Activated effector memory CD4-positive, alpha-beta T cell treated with Interleukin-2 at 50 U/mL for 16 hours (primary cell): ENCODE results near the gene FAM219B.

Source experiments
- DNase-seq: peaks from one replicate; pipeline ENCODE4 v3.0.0-alpha.2; 2020

Gene FAM219B

DNA sequence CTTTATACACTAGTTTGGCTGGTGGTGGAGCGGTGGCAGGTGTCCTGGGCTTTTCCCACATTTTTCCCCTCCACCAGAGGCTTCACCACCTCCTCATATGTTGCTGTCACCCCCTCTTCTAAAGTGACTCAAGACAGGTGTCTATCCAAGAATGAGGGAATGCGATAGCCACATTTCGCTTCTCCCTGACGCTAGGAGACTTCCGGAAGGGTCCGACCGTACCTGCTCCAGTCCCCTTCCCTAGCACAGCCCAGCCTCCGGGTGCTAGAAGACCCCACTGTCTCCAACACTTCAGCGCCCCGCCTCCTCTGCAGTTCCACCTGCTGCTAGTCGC lies 34.0 kb downstream of the FAM219B start:
- DNase-seq = no peak

DNA sequence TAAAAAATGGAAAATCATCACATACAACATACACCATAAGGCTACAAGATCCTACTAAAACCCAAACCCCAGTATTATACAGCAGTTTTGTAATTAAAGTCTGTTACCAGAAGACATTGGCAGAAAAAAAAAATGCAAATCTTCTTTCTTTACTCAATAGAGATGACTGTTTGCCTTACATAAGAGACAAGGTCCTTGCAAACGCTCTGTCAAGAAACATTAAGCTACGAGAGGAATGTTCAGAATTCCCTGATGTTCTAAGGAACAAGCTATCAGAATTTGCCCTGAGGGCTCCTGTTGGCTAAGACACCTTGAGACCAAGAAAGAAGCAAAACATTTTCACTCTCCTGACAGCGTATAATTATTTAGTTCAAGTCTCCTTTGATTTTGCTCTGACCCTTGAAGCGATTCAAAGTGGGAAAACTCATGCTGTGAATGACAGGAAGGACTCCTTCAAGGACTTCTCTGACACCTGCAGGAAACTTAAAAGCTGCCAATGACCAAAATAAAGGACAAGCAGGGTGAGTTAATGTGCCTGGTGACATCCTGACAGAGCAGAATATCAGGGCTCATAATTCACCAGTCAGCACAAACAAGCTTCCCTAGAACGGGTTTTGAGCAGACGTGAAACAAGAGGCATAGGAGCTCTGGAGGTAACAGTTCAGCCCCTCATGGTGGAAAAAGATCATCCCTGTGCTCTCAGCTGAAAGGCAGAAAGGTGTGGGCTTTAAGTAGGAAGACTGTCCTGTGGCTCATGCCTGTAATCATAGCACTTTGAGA lies 36.0 kb downstream of the FAM219B start:
- DNase-seq = no peak

DNA sequence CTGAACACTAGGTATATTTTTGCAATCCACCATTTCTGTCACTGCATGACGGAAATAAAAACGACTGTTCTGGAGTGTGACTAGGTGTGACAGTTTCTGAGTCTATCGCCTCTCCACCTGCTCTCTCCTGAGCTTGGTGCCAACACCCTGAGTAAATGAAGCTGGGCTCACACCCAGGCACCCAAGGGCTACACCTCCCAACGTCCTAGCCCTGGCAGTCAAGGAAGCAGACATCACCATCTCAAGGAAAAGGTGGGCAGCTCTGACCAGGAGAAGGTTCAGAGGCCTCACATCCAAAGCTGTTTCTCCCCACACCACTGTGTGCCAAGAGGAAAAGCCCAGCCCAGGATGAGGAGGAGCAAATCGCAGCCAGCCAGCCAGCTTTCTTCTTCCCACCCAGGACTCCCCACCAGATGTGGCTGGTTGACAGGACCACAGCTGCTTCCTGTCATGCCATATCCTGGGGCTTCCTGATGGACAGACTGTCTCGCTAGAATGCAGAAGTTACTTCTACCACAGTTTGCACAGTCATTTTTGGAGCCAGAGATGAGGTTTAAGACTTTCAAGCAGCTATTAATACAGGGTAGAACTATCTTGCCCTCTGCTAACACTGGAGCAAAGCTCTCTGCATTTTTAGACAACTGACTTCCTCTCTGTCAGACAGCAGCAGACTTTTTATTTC lies 36.8 kb downstream of the FAM219B start:
- no peak for DNase-seq

DNA sequence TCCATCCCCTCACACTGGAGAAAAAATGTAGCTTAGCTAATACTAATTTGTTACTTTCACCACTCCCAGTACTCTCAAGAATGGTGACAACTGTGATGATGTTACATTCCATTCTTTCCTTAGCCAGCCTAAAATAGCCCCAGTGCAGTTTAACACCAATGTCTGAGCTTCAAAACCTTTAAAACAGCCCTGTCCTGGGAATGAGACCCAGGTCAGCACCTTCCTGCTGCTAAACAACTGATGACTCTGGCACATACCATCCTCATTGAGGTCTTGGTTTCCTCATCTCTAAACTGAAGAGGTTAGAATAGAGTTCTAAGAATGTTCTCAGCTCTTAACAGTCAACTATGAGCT lies 37.3 kb downstream of the FAM219B start:
- no peak for DNase-seq

DNA sequence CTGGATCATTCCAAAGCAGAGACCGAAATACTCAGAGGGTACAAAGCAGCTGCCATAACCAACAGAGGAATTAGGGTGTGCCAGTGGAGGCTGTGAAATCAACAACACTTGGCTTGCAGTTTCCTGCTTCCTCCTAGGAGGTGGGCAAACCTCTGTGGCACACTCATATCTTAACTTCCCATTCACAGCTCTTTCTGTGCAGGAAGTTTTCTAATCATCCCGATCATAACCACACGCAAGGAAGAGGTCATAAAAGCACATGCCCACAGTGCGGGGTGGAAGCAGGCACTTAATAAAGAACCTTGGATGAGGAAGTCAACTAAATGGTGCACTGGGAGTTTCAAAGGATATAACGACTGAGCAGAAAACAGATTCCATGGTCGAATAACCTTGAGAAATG lies 38.6 kb downstream of the FAM219B start:
- no peak for DNase-seq

DNA sequence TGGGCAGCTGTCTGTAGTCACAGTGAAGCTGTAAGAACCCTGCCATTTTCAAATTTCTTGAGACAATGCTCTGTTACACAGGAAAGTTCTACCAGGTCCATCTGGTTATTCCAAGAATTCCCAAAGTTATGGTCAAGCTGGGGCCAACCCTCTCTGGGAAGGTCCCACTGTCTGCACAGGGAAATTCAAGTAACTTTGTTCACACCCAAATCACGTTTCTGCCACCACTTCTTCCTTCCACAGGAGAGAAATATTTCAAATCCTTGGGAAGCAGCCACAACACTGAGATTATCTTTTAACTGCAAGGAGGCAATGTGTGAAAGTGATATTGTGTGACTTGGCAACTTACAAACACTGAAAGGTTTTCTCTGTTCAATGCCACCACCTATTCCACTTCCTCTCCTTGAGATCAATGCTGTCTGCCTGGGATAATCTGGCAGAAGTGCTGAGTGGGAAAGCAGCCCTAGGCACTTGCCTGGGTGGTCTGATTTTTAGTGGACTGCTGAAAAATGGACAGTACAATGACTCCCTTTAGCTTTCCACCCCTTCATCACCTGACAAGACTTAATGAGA lies 39.1 kb downstream of the FAM219B start:
- DNase-seq = no peak

DNA sequence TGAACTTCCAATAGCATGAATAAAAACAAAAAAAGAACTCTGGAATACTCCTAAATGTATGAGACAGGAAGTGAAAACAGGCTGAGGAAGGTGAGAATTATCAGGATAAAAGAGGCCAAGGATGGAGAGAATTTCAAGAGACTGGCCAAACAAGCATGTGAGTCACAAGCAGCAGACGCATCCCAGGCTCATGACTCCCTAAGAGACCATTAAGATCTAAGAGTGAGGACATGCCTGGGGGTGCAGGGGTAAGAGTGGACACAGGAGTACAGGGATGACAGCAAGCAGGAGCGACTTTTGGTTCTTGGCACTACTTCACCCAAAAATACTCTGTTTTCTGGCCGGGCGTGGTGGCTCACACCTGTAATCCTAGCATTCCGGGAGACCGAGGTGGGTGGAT lies 40.6 kb downstream of the FAM219B start:
- DNase-seq = no peak

DNA sequence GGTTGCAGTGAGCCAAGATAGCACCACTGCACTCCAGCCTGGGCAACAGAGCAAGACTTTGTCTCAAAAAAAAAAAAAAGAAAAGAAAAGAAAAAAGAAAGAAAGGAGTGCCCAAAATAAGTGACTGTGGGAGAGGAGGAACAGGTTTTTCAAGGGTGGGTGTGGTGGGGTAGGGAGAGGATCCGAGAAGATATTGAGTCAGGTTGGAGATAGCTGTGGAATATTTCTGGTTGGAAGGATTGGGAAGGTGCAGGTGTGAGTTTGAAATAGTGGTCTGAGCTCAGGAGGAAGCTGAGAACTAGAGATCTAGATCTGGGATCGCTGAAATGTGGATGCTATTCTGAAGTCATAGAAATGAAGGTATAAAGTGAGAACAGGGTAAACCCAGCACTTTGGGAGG lies 41.3 kb downstream of the FAM219B start:
- DNase-seq = no peak

DNA sequence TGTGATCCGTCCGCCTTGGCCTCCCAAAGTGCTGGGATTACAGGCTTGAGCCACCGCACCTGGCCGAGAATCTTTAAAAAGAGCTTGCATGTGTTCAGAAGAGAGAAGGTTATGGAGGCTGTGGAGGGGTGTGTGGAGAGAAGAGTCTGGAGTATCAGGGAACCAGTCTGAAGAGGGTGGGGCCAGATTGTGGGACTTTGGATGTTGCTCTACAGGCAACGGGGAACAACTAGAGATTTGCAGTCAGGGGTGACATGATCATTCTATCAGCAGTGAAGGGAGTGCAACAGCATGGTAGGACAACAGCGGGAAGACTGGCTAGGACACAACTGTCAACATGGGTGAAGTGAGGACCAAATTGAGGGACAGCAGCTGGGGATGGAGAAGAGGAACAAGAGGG lies 42.4 kb downstream of the FAM219B start:
- DNase-seq = no peak

DNA sequence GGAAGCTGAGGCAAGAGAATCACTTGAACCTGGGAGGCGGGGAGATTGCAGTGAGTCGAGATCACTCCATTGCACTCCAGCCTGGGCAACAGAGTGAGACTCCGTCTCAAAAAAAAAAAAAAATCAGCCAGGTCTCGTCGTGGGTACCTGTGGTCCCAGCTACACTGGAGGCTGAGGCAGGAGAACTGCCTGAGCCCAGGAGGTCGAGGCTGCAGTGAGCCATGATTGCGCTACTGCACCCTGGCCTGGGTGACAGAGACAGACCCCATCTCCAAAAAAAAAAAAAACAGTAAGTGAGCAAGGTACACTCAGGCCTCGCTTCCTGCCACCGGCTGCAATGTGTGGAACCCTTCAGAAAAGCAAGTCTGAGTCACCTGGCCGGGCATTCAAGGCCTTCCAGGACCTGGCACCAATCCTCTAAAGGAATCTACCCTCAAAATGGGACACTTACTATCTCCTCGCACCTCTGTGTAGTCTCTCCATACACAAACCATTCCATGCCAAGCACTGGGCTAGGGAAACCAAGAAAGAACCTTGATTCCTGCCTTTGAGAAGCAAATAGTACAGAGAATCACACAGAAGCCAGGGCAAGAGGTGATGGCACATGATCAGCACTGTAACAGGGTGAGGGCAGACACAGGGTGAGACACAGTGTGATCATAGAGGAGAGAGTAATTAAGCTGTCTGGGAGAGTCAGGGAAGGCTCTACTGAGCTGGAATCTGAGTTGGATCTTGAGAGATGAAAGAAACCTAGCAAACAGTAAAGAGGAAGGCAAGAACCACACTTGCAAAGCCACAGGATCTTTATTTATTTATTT lies 43.2 kb downstream of the FAM219B start:
- DNase-seq = no peak

DNA sequence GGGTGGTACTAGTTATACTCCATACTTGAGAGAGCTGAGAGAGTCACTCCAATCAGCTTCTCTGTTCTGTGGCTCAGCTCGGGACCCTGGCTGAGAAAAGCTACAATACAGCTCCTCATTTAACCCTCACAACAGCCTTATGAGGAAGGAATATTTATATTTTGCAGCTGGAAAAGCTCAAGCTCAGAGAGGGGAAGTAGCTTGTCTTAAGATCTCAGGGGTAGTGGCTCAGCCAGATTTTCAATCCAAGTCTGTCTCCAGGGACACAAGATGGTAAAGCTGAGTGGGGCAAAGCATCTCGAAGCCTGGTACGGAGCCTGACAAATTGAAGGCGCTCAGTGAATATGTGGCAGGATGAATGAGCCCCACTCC lies 48.3 kb downstream of the FAM219B start:
- DNase-seq = no peak

DNA sequence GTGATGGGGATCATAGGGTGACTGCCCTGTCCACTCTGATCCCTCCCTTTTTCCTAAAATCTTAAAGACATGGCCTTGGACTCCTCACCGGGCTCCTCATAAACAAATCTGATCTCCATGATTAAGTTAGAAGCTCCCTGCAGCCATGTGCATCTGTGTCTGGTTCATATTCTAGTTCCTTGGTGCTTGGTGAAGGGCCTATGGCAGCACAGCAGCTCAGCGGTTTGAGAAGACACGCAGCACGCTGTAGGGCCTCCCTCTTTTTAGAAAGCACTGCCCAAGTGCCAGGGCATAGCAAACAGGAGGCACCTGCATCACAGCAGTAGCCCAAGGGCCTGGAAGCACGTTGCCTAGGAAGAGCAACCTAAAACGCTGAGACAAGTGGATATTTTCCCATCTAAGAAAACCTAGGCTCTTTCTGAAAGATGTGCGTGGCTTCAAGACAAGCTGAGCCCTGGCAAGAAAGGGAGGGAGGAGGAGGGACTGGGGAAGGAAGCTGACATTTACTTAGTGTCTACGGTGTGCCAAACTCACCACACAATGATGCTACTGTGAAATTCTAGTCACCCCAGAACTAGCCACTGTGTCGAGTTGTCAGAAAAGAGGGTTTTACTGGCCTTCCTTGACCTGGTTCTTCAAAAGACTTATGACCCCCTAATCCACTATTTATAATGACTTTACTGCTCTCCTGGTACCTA lies 48.8 kb downstream of the FAM219B start:
- DNase-seq = no peak

DNA sequence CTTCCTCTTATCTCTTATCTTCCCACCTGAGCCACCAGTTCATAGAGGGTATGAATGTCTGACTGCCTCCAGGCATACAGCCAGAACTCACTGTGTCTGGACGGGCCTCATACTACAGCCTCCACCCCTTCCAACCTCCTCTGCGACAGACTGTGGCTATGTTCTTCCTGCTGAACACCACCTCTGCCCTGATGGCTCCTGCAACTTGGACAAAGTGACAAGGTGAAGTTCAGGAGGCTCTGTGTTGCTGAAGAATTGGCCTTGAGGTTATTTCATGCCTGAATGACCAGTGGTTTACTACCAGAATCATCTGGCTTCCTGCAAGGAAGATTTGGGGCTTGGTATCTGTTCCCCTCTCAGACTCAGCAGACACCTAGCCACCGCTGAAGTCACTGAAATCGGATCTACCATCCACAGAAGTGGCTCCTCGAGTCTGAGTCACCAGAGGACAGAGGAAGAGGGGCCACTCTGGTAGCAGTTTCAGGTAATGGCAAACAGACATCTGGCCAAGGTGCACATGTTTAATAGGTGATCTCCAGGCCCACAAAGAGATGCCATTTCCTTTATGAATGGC lies 49.5 kb downstream of the FAM219B start:
- DNase-seq = no peak

DNA sequence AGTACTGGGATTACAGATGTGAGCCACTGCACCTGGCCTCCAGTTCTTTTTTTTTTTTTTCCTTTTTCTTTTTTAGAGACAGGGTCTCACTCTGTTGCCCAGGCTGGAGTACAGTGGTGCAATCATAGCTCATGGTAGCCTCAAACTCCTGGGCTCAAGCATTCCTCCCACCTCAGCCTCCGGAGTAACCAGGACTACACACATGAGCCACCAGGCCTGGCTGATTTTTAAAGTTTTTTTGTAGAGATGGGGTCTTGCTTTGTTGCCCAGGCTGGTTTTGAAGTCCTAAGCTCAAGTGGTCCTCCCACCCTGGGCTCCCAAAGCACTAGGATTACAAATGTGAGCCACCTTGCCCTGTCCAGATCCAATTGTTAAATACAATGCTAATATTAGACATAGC lies 50.1 kb downstream of the FAM219B start:
- no peak for DNase-seq

DNA sequence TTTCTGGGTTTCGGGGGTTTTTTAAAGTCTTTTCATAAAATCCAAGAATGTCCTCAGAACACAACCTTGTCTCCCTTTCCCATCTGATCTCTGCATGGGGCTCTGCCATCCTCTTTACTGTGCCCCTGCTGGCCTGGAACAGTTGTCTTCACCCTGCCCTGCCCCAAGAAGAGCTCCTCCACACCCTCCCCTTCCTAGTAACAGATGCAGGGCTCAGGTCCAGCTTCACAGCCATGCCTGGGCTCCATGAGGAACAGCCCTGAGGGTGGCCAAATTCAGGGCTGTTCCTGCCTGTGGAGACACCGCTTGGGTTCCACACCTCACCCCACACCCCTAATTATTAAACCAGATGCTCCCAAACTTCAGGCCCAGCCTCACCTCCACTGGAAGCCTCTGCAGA lies 50.8 kb downstream of the FAM219B start:
- DNase-seq = no peak

DNA sequence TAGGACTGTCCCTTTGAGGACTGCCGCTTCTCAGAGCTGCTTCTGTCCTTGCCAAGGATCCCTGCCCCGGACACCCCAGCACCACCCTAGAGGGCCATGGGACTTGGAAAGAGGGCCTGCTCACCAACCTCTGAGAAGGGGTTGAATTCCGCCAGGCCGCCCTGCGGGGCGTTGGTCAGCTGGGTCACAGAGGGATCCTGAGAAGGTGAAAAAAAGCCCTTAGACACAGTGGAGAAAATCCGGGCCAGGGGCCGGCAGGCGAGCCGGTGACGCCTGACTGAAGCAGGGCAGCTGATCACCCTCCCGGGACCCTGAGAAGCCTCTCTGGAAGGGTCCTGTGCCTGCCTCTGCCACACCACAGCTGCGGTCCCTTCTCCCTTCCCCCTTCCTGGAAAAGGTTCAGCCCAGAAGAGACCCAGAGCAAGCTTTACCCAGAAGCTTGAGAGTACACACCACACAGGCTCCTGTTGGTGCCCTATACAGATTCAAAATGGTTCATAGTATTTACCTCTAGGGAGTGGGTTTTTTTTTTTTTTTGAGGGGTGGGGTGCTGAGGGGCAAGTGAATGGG lies 52.1 kb downstream of the FAM219B start:
- DNase-seq = no peak

DNA sequence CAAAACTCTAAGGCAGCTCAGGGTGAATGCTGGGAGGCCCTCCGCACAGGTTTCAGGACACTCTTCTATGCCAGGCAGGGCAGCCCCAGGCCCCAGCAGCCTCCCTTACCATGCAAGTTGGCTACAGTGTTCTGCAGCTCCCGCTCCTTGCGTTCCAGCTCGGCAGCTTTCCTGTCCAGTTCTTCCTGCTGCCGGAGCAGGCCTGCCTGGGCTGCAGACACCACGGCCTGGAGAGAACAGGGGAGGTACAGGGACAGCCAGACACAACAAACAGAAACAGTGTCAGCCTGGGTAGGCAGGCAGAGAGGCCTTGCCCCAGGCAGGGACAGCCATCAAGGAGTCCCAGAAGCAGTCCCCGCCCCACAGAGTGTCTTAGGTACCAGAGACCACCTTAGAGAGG lies 54.7 kb downstream of the FAM219B start:
- no peak for DNase-seq

DNA sequence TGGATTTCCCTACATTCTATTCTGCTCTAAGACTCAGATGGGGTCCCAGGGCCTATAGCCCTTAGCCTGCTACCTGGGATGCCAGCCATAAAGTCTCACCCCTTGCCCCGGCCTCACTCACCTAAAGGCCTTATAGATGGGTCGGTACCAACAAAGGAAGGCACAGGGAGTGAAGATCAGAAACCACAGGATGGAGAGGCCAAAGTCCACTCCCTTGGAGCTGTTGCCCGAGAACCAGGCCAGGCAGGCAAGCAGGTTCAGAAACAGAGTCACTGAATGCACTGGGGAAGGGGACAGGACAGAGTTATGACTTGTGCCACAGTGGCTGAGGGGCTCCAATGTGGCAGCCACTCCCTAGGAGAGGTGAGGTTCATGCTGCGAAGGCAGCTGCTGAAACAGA lies 56.3 kb downstream of the FAM219B start:
- DNase-seq = no peak
